Fibroblast of lung (primary cell): ENCODE measurements around the gene KCTD5. TPM values are rescaled to one million over a fixed set of nuclear protein-coding genes. Genes with fewer than 3 reads are reported as not detected.
"Not testable (repeated sequence)": the region's sequence is repeated elsewhere in the genome, so short reads cannot be mapped to it uniquely, and the experiment has no call there.

ENCODE experiments used
- DNase-seq, 2 donors: peaks; one replicate each; pipeline versions ENCODE4 v3.0.0 to v3.0.0-alpha.2; 2010; ENCODE audit warnings: low read depth in 2 of 2
- H2AFZ ChIP-seq: 2 replicates; pipeline ENCODE4 v1.5.1; 2012; ENCODE audit warnings: low read length, control low read depth, inconsistent platforms
- H3K27ac ChIP-seq: 2 replicates; pipeline ENCODE4 v1.5.1; 2011; ENCODE audit warnings: low read length, control low read depth; ENCODE audit not compliant: insufficient read depth
- H3K27me3 ChIP-seq: 2 replicates; pipeline ENCODE4 v1.5.1; 2011; ENCODE audit warnings: mild to moderate bottlenecking, low read length; ENCODE audit not compliant: control insufficient read depth, insufficient read depth
- H3K36me3 ChIP-seq: 2 replicates; pipeline ENCODE4 v1.5.1; 2011; ENCODE audit warnings: low read length; ENCODE audit not compliant: control insufficient read depth, insufficient read depth
- H3K4me1 ChIP-seq: 2 replicates; pipeline ENCODE4 v1.5.1; 2011; ENCODE audit warnings: low read length; ENCODE audit not compliant: control insufficient read depth, insufficient read depth; ENCODE audit errors: extremely low read depth
- H3K4me2 ChIP-seq: 2 replicates; pipeline ENCODE4 v1.5.1; 2011; ENCODE audit warnings: low read length, control low read depth; ENCODE audit not compliant: insufficient read depth; ENCODE audit errors: extremely low read depth
- H3K4me3 ChIP-seq, 4 experiments: fragments of 200-600 bp in 1 of 4; sonication (generic) in 1 of 4; replicated peaks in 1 of 4; 2 replicates each; pipeline ENCODE4 v1.5.1; 2011 to 2016; ENCODE audit warnings: low read length in 4 of 4, low read depth in 3 of 4, mild to moderate bottlenecking in 3 of 4, control low read depth in 2 of 4, inconsistent platforms in 1 of 4, mixed read lengths in 1 of 4; ENCODE audit not compliant: insufficient read depth in 1 of 4; ENCODE audit errors: control extremely low read depth in 1 of 4
- H3K79me2 ChIP-seq: 2 replicates; pipeline ENCODE4 v1.5.1; 2012; ENCODE audit warnings: mild to moderate bottlenecking, low read length, inconsistent platforms; ENCODE audit not compliant: control insufficient read depth, insufficient read depth
- H3K9ac ChIP-seq: 2 replicates; pipeline ENCODE4 v1.5.1; 2011; ENCODE audit warnings: mild to moderate bottlenecking, low read length, control low read depth; ENCODE audit not compliant: insufficient read depth
- H3K9me3 ChIP-seq: 2 replicates; pipeline ENCODE4 v1.5.1; 2012; ENCODE audit warnings: low read depth, low read length; ENCODE audit not compliant: control insufficient read depth, insufficient read depth
- H4K20me1 ChIP-seq: 2 replicates; pipeline ENCODE4 v1.5.1; 2011; ENCODE audit warnings: low read length; ENCODE audit not compliant: control insufficient read depth, insufficient read depth; ENCODE audit errors: extremely low read depth
- CTCF ChIP-seq, 2 donors: IDR thresholded peaks in 1 of 2; conservative IDR thresholded peaks in 1 of 2; 1 replicate in 1 of 2; 2 replicates in 1 of 2; pipeline ENCODE4 v1.5.1; 2011 to 2012; ENCODE audit warnings: low read length in 2 of 2, control low read depth in 1 of 2, inconsistent platforms in 1 of 2, low read depth in 1 of 2, mild to moderate bottlenecking in 1 of 2
- EZH2 ChIP-seq: IDR thresholded peaks from 2 replicates; pipeline ENCODE4 v1.5.1; 2012; ENCODE audit warnings: low read length, control low read depth, mild to moderate bottlenecking; ENCODE audit errors: missing control alignments
- polyA plus RNA-seq, 2 donors: library from polyadenylated mRNA; depleted of rRNA in 1 of 2; stranded (reverse) in 1 of 2; unstranded in 1 of 2; fragments of >200 nt; gene quantifications; 2 replicates each; pipeline ENCODE4 v1.2.1, GENCODE V29; 2011 to 2012; ENCODE audit warnings: missing spikeins in 1 of 2
- total RNA-seq: library from RNA; depleted of rRNA; stranded (reverse); fragments of >200 nt; gene quantifications from 2 replicates; pipeline ENCODE4 v1.2.1, GENCODE V29; 2014

The KCTD5 gene
- total and polyA plus RNA-seq, 2 donors (not counting 1 experiment from before 2014, with no cell fraction given) = 21.6 to 25.9 TPM

GRCh38 chr16:2651268-2651871, 31.0 kb upstream of the KCTD5 start:
- H3K36me3 ChIP-seq, H3K27ac ChIP-seq, H3K79me2 ChIP-seq, H3K4me3 ChIP-seq, DNase-seq, H3K9ac ChIP-seq, H3K4me2 ChIP-seq, H2AFZ ChIP-seq, H4K20me1 ChIP-seq, H3K9me3 ChIP-seq, H3K27me3 ChIP-seq, H3K4me1 ChIP-seq: not testable (repeated sequence)

- not testable (repeated sequence) for H4K20me1 ChIP-seq, H3K79me2 ChIP-seq, H3K9ac ChIP-seq, H3K27ac ChIP-seq, H3K4me1 ChIP-seq, H2AFZ ChIP-seq, H3K9me3 ChIP-seq, H3K4me2 ChIP-seq, DNase-seq, H3K27me3 ChIP-seq, H3K36me3 ChIP-seq, H3K4me3 ChIP-seq
These were observed 28.4 kb upstream of the KCTD5 start for GRCh38 chr16:2653915-2654314.

- H3K4me3 ChIP-seq, DNase-seq: not testable (repeated sequence)
These were observed 27.4 kb upstream of the KCTD5 start for GRCh38 chr16:2654949-2655348.

GRCh38 chr16:2656985-2657384, 25.3 kb upstream of the KCTD5 start:
- peaks cover 2% of the 10 kb centered on the region for H3K27me3 ChIP-seq
- H3K9ac ChIP-seq = no peak overlapping the region
- H3K4me2 ChIP-seq = no peak overlapping the region
- H3K36me3 ChIP-seq = no peaks in the 10 kb centered on the region
- TF ChIP-seq EZH2 = no peak
- no peak for TF ChIP-seq CTCF (conservative IDR thresholded peaks at IDR 0.05 in 1 of 2, IDR thresholded peaks at IDR 0.05 in 1 of 2; ENCODE audit: low read depth in 1 of 2, low read length in 2 of 2)
- H3K79me2 ChIP-seq = no peaks in the 10 kb centered on the region
- no peaks in the 10 kb centered on the region for H4K20me1 ChIP-seq
- no peak overlapping the region for H3K27ac ChIP-seq
- no peak overlapping the region for H2AFZ ChIP-seq
- no peak overlapping the region for H3K4me3 ChIP-seq
- no peaks in the 10 kb centered on the region for H3K9me3 ChIP-seq
- no peak for DNase-seq
- H3K4me1 ChIP-seq = no peaks in the 10 kb centered on the region

More at GRCh38 chr16:2654949-2655348, 27.4 kb upstream of the KCTD5 start:
- H3K27me3 ChIP-seq, H3K27ac ChIP-seq, H2AFZ ChIP-seq, H3K4me2 ChIP-seq, H4K20me1 ChIP-seq, H3K9me3 ChIP-seq, H3K9ac ChIP-seq, H3K36me3 ChIP-seq, H3K79me2 ChIP-seq, H3K4me1 ChIP-seq: not testable (repeated sequence)

GRCh38 chr16:2657803-2658202, 24.5 kb upstream of the KCTD5 start:
- not testable (repeated sequence) for H4K20me1 ChIP-seq, H3K27me3 ChIP-seq, H3K27ac ChIP-seq, H3K9ac ChIP-seq, H3K36me3 ChIP-seq, H3K4me2 ChIP-seq, H2AFZ ChIP-seq, H3K4me3 ChIP-seq, H3K79me2 ChIP-seq, H3K9me3 ChIP-seq, DNase-seq, H3K4me1 ChIP-seq

- not testable (repeated sequence) for H3K27me3 ChIP-seq, H3K4me3 ChIP-seq, H3K4me2 ChIP-seq, H3K9me3 ChIP-seq, H2AFZ ChIP-seq, H3K36me3 ChIP-seq, H3K4me1 ChIP-seq, H4K20me1 ChIP-seq, H3K27ac ChIP-seq, H3K9ac ChIP-seq, DNase-seq, H3K79me2 ChIP-seq
These were observed 22.8 kb upstream of the KCTD5 start for GRCh38 chr16:2659560-2659959.
